Lower leg skin (tissue), 3 donors: Measurements from ENCODE around the gene RNF4.

ENCODE experiments used
- POLR2A ChIP-seq, 2 donors: fragments of 450-650 bp; IDR thresholded peaks; one replicate each; pipeline ENCODE4 v1.6.1; 2016 to 2017; ENCODE audit warnings: antibody characterized with exemption in 2 of 2, mild to moderate bottlenecking in 1 of 2, moderate library complexity in 1 of 2
- TF ChIP-seq, protein P1 (sequence below), 3 donors: fragments of 450-650 bp; IDR thresholded peaks; one replicate each; pipeline ENCODE4 v1.5.1; 2016; ENCODE audit warnings: antibody characterized with exemption in 3 of 3, mild to moderate bottlenecking in 3 of 3, moderate library complexity in 2 of 3

DNA sequence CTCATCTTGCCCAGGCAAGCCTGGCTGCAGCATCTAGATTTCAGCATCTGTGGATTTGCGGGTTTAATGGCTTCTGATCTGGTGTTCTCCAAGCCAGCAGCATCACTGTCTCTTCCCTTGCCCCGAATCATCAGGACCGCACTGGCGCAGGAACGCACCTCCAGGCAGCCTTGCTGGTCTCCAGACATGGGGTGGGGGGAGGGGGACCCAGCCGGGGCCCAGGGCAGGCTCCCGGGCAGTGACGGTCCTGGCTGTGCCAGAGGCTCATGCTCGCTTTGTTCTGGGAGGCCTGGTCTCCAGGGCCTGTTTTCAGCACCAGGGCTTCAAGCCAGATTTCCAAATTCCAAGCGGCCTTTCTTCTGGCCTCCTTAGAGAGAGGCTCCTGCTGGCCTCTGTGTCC, 45.2 kb upstream of the RNF4 start:
- TF ChIP-seq, protein P1, sequence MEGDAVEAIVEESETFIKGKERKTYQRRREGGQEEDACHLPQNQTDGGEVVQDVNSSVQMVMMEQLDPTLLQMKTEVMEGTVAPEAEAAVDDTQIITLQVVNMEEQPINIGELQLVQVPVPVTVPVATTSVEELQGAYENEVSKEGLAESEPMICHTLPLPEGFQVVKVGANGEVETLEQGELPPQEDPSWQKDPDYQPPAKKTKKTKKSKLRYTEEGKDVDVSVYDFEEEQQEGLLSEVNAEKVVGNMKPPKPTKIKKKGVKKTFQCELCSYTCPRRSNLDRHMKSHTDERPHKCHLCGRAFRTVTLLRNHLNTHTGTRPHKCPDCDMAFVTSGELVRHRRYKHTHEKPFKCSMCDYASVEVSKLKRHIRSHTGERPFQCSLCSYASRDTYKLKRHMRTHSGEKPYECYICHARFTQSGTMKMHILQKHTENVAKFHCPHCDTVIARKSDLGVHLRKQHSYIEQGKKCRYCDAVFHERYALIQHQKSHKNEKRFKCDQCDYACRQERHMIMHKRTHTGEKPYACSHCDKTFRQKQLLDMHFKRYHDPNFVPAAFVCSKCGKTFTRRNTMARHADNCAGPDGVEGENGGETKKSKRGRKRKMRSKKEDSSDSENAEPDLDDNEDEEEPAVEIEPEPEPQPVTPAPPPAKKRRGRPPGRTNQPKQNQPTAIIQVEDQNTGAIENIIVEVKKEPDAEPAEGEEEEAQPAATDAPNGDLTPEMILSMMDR (IDR thresholded peaks at IDR 0.05) = no peak
- TF ChIP-seq POLR2A (IDR thresholded peaks at IDR 0.05) = no peak
